ENCODE measurements around the gene NIM1K. TPM values are rescaled to one million over a fixed set of nuclear protein-coding genes. Genes with fewer than 3 reads are reported as not detected.
"Not testable (repeated sequence)": the region's sequence is repeated elsewhere in the genome, so short reads cannot be mapped to it uniquely, and the experiment has no call there.

NIM1K gene
- total RNA-seq, 5 donors from 2014 or later (not counting 1 experiment from before 2014, with no cell fraction given), result 0.41 to 0.89 (median 0.73) TPM; not detected in 1

DNA sequence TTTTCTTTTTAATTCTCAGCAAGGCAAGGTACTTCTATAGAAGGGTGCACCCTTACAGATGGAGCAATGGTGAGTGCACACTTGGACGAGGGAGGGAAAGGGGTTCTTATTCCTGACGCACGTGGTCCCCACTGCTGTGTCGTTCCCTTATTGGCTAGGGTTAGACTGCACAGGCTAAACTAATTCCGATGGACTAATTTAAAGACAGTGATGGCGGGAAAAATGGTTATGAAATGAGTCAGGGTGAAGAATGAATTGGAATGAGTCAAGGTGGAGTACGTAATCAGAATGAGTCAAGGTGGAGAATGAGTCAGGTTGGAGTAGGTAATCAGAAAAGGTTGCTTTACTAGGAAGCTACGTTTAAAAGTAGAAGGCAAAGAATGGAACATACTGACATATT is 123.2 kb downstream of the NIM1K start:
- ChIA-PET POLR2A (interaction anchor here (0.6 kb wide), 2 partner anchors 60 to 295 kb away, joined by 3 to 5 read pairs; no protein-coding TSS in a partner anchor), CTCF (interaction anchor here (0.5 to 1.1 kb wide), 3 partner anchors 169 to 320 kb away, joined by 3 read pairs; partner anchors contain the start of gene TMEM267 (in 1 of the 2))
- H3K4me1 ChIP-seq (ENCODE audit: control insufficient read depth in 1 of 2, extremely low read depth in 1 of 2, insufficient read depth in 2 of 2, low read length in 2 of 2), result peaks cover 12 to 14% of the 10 kb centered on the region in 2 experiments
- WGBS (ENCODE audit: insufficient coverage), result 46% methylated on average over 5 of the region's 8 CpGs
- Mint-ChIP-seq H3K4me3 (no peak overlapping the region), H3K4me1 (peaks cover 20 to 38% (median 30%) of the 10 kb centered on the region in 3 donors), H3K27ac (peak overlapping the region in 1 of 2 donors; percentile 1), H3K27me3 (no peaks in the 10 kb centered on the region), H3K9me3 (no peaks in the 10 kb centered on the region), H3K36me3 (no peaks in the 10 kb centered on the region)
- H3K27me3 ChIP-seq (replicated peaks in 1 of 2; ENCODE audit: control insufficient read depth in 2 of 2, extremely low read depth in 1 of 2, insufficient read depth in 2 of 2, low read length in 1 of 2), result no peaks in the 10 kb centered on the region
- H3K36me3 ChIP-seq (ENCODE audit: control insufficient read depth in 2 of 2, extremely low read depth in 1 of 2, insufficient read depth in 1 of 2, low read length in 1 of 2), result no peaks in the 10 kb centered on the region
- no peak overlapping the region for H3K27ac ChIP-seq (ENCODE audit: low read length)
- no peak for ATAC-seq (replicated peaks in 1 of 4)
- H3K4me3 ChIP-seq (ENCODE audit: control insufficient read depth in 1 of 2, extremely low read depth in 1 of 2, low read length in 1 of 2), result no peak overlapping the region
- DNase-seq, result no peak
- no peaks in the 10 kb centered on the region for H3K9me3 ChIP-seq

DNA sequence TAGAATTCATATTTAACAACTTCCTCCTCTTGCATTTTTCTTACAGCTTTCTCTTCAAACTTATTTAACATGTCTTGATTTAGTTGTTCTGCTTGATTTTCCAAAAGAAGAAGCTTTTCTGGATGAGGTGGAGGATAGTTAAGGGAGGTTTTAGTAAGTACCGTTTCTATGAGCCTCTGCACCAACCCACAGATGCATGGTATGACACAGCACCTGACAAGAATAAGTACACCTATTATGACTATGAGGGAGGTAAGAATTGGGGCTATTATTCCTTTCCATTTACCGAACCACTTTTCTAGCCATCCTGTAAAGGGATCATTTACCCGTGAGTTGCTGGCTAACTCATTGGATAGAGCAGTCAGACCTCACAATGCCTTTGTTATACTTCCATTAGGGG is 123.7 kb downstream of the NIM1K start:
- Histone ChIP-seq H3K9me3 (no peaks in the 10 kb centered on the region), H3K4me1 (ENCODE audit: control insufficient read depth in 1 of 2, extremely low read depth in 1 of 2, insufficient read depth in 2 of 2, low read length in 2 of 2) (peaks cover 12 to 14% of the 10 kb centered on the region in 2 experiments), H3K27me3 (replicated peaks in 1 of 2; ENCODE audit: control insufficient read depth in 2 of 2, extremely low read depth in 1 of 2, insufficient read depth in 2 of 2, low read length in 1 of 2) (no peaks in the 10 kb centered on the region), H3K4me3 (ENCODE audit: control insufficient read depth in 1 of 2, extremely low read depth in 1 of 2, low read length in 1 of 2) (no peak overlapping the region), H3K27ac (ENCODE audit: low read length) (no peak overlapping the region), H3K36me3 (ENCODE audit: control insufficient read depth in 2 of 2, extremely low read depth in 1 of 2, insufficient read depth in 1 of 2, low read length in 1 of 2) (no peaks in the 10 kb centered on the region)
- Mint-ChIP-seq H3K4me1 (peaks cover 20 to 36% (median 29%) of the 10 kb centered on the region in 3 donors), H3K27ac (no peak overlapping the region), H3K27me3 (no peaks in the 10 kb centered on the region), H3K4me3 (no peak overlapping the region), H3K9me3 (no peaks in the 10 kb centered on the region), H3K36me3 (no peaks in the 10 kb centered on the region)
- WGBS (ENCODE audit: insufficient coverage), result no CpG with 5 or more reads among the region's 3 CpGs
- ChIA-PET CTCF (interaction anchor here in 1 of 2 donors (0.7 to 1.1 kb wide), 2 partner anchors 210 to 320 kb away, joined by 3 read pairs; no protein-coding TSS in a partner anchor), POLR2A (interaction anchor here (0.6 kb wide), 3 partner anchors 59 to 295 kb away, joined by 3 to 11 read pairs (median 5); no protein-coding TSS in a partner anchor)
- ATAC-seq (replicated peaks in 1 of 4) (no peak), DNase-seq (no peak)

DNA sequence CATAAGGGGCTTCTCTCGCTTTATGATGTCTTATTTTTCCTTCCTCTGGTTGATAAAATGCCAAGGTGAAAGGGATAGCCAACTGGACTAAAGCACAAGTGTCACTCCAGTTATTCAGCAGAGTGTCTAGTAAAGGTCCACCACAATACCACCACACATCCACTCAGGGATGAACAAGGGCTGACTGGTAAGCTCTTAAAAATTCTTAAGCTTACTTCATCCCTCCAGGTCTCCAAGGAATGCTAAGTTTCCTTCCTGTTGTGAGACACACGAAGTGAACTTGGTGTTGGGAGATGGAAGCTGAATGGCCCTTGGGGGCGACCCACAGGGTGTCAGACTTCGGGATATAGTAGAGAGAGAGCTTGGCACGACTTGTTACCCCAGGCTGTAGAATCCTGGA is 124.4 kb downstream of the NIM1K start:
- no peaks in the 10 kb centered on the region for H3K9me3 ChIP-seq
- H3K4me3 Mint-ChIP-seq, result no peak overlapping the region
- DNase-seq, result no peak
- no peak overlapping the region for H3K27ac Mint-ChIP-seq
- POLR2A ChIA-PET, result no interaction called here
- H3K4me3 ChIP-seq (ENCODE audit: control insufficient read depth in 1 of 2, extremely low read depth in 1 of 2, low read length in 1 of 2), result no peak overlapping the region
- CTCF ChIA-PET, result no interaction called here
- WGBS (ENCODE audit: insufficient coverage), result 100% methylated on average over 2 of the region's 5 CpGs
- no peaks in the 10 kb centered on the region for H3K36me3 ChIP-seq (ENCODE audit: control insufficient read depth in 2 of 2, extremely low read depth in 1 of 2, insufficient read depth in 1 of 2, low read length in 1 of 2)
- H3K27ac ChIP-seq (ENCODE audit: low read length), result no peak overlapping the region
- peaks cover 20 to 31% (median 24%) of the 10 kb centered on the region in 3 donors for H3K4me1 Mint-ChIP-seq
- H3K9me3 Mint-ChIP-seq, result no peaks in the 10 kb centered on the region
- no peaks in the 10 kb centered on the region for H3K36me3 Mint-ChIP-seq
- H3K27me3 ChIP-seq (replicated peaks in 1 of 2; ENCODE audit: control insufficient read depth in 2 of 2, extremely low read depth in 1 of 2, insufficient read depth in 2 of 2, low read length in 1 of 2), result no peaks in the 10 kb centered on the region
- no peaks in the 10 kb centered on the region for H3K27me3 Mint-ChIP-seq
- peaks cover 12 to 14% of the 10 kb centered on the region in 2 experiments for H3K4me1 ChIP-seq (ENCODE audit: control insufficient read depth in 1 of 2, extremely low read depth in 1 of 2, insufficient read depth in 2 of 2, low read length in 2 of 2)
- no peak for ATAC-seq (replicated peaks in 1 of 4)

DNA sequence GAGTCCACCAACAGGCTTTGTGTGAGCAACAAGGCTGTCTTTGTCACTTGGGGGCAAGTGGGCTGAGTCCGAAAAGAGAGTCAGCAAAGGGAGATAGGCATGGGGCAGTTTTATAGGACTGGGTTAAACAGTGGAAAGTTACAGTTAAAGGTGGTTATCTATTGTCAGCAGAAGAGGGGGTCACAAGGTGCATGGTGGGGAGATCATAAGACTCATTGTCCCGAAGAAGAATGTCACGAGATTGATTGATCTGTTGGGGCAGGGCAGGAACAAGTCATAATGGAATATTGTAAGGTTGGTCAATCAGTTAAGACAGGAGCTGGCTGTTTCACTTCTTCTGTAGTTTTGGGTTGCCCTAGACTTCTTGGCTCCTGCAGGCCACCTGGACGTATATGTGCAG is 128.8 kb downstream of the NIM1K start:
- Histone ChIP-seq H3K27me3 (replicated peaks in 1 of 2; ENCODE audit: control insufficient read depth in 2 of 2, extremely low read depth in 1 of 2, insufficient read depth in 2 of 2, low read length in 1 of 2) (no peaks in the 10 kb centered on the region), H3K27ac (ENCODE audit: low read length) (no peak overlapping the region), H3K9me3 (no peaks in the 10 kb centered on the region), H3K4me1 (ENCODE audit: control insufficient read depth in 1 of 2, extremely low read depth in 1 of 2, insufficient read depth in 2 of 2, low read length in 2 of 2) (no peaks in the 10 kb centered on the region), H3K4me3 (ENCODE audit: control insufficient read depth in 1 of 2, extremely low read depth in 1 of 2, low read length in 1 of 2) (no peak overlapping the region), H3K36me3 (ENCODE audit: control insufficient read depth in 2 of 2, extremely low read depth in 1 of 2, insufficient read depth in 1 of 2, low read length in 1 of 2) (no peaks in the 10 kb centered on the region)
- no peaks in the 10 kb centered on the region for H3K36me3 Mint-ChIP-seq
- ChIA-PET POLR2A (no interaction called here), CTCF (interaction anchor here in 1 of 2 donors (0.6 kb wide), 1 partner anchor 239 kb away, joined by 7 read pairs; no protein-coding TSS in a partner anchor)
- H3K9me3 Mint-ChIP-seq, result no peaks in the 10 kb centered on the region
- 89% methylated on average over 3 of the region's 4 CpGs for WGBS (ENCODE audit: insufficient coverage)
- DNase-seq (no peak), ATAC-seq (replicated peaks in 1 of 4) (no peak)
- H3K27me3 Mint-ChIP-seq, result peaks cover 0 to under 1% of the 10 kb centered on the region in 2 donors
- no peaks in the 10 kb centered on the region for H3K4me1 Mint-ChIP-seq
- H3K4me3 Mint-ChIP-seq, result no peak overlapping the region
- H3K27ac Mint-ChIP-seq, result no peak overlapping the region

DNA sequence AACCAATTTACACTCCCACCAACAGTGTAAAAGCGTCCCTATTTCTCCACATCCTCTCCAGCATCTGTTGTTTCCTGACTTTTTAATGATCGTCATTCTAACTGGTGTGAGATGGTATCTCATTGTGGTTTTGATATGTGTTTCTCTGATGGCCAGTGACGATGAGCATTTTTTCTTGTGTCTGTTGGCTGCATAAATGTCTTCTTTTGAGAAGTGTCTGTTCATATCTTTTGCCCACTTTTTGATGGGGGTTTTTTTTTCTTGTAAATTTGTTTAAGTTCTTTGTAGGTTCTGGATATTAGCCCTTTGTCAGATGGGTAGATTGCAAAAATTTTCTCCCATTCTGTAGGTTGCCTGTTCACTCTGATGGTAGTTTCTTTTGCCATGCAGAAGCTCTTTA is 131.5 kb downstream of the NIM1K start:
- DNase-seq; H3K4me3 Mint-ChIP-seq; H3K4me1 ChIP-seq (ENCODE audit: control insufficient read depth in 1 of 2, extremely low read depth in 1 of 2, insufficient read depth in 2 of 2, low read length in 2 of 2); H3K36me3 Mint-ChIP-seq; POLR2A ChIA-PET; H3K4me1 Mint-ChIP-seq; CTCF ChIA-PET; H3K4me3 ChIP-seq (ENCODE audit: control insufficient read depth in 1 of 2, extremely low read depth in 1 of 2, low read length in 1 of 2); H3K27ac ChIP-seq (ENCODE audit: low read length); H3K27me3 Mint-ChIP-seq; H3K9me3 Mint-ChIP-seq; H3K27ac Mint-ChIP-seq; H3K27me3 ChIP-seq (replicated peaks in 1 of 2; ENCODE audit: control insufficient read depth in 2 of 2, extremely low read depth in 1 of 2, insufficient read depth in 2 of 2, low read length in 1 of 2); ATAC-seq (replicated peaks in 1 of 4); H3K36me3 ChIP-seq (ENCODE audit: control insufficient read depth in 2 of 2, extremely low read depth in 1 of 2, insufficient read depth in 1 of 2, low read length in 1 of 2); H3K9me3 ChIP-seq: not testable (repeated sequence)
- WGBS (ENCODE audit: insufficient coverage), result 83% methylated on average over 1 of the region's 3 CpGs

DNA sequence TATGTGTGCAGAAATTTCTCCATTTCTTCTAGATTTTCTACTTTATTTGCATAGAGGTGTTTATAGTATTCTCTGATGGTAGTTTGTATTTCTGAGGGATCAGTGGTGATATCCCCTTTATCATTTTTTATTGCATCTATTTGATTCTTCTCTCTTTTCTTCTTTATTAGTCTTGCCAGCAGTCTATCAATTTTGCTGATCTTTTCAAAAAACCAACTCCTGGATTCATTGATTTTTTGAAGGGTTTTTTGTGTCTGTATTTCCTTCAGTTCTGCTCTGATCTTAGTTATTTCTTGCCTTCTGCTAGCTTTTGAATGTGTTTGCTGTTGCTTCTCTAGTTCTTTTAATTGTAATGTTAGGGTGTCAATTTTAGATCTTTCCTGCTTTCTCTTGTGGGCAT is 133.6 kb downstream of the NIM1K start:
- H3K27ac Mint-ChIP-seq; H3K36me3 Mint-ChIP-seq; H3K4me1 Mint-ChIP-seq; POLR2A ChIA-PET; H3K9me3 Mint-ChIP-seq; H3K4me3 Mint-ChIP-seq; ATAC-seq (replicated peaks in 1 of 4); H3K27ac ChIP-seq (ENCODE audit: low read length); H3K36me3 ChIP-seq (ENCODE audit: control insufficient read depth in 2 of 2, extremely low read depth in 1 of 2, insufficient read depth in 1 of 2, low read length in 1 of 2); H3K9me3 ChIP-seq; CTCF ChIA-PET; H3K4me3 ChIP-seq (ENCODE audit: control insufficient read depth in 1 of 2, extremely low read depth in 1 of 2, low read length in 1 of 2); H3K4me1 ChIP-seq (ENCODE audit: control insufficient read depth in 1 of 2, extremely low read depth in 1 of 2, insufficient read depth in 2 of 2, low read length in 2 of 2); H3K27me3 Mint-ChIP-seq; DNase-seq; H3K27me3 ChIP-seq (replicated peaks in 1 of 2; ENCODE audit: control insufficient read depth in 2 of 2, extremely low read depth in 1 of 2, insufficient read depth in 2 of 2, low read length in 1 of 2): not testable (repeated sequence)

Data from T-cell (primary cell).